NCI-H2107 treated with DMSO at 0.1 percent for 48 hours (cell line): Measurements from ENCODE around the gene KLHL7.

Experiments
- DNase-seq: peaks from one replicate; lab custom pipeline; 2025; ENCODE audit not compliant: unreplicated experiment; lab: John Stamatoyannopoulos, UW

KLHL7 gene, protein sequence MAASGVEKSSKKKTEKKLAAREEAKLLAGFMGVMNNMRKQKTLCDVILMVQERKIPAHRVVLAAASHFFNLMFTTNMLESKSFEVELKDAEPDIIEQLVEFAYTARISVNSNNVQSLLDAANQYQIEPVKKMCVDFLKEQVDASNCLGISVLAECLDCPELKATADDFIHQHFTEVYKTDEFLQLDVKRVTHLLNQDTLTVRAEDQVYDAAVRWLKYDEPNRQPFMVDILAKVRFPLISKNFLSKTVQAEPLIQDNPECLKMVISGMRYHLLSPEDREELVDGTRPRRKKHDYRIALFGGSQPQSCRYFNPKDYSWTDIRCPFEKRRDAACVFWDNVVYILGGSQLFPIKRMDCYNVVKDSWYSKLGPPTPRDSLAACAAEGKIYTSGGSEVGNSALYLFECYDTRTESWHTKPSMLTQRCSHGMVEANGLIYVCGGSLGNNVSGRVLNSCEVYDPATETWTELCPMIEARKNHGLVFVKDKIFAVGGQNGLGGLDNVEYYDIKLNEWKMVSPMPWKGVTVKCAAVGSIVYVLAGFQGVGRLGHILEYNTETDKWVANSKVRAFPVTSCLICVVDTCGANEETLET

DNA sequence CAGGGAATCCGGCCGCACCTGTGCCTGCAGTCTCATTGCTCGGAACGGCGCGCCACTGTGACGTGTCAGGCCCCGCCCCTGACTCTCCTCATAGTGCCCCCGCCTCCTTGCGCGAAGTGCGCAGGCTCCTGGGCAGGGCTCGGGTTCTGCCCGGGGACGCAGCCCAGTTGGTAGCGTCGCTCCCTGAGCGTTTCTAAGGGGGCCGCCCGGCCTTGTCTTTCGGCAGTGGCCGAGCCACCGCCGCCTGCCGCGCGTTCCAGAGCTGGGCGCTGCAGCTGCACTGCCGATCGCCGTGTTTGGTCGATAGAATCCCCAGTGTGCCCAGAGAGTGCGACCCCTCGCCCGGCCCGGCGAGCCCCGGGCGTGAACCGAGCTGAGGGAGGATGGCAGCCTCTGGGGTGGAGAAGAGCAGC lies at the start of gene KLHL7:
Gene KLHL7, plus strand, starts transcription at position 142 of the 413 bp plus-strand sequence. Its CDS starts 242 bp downstream, at position 384.
- peak; percentile 80 for DNase-seq

GRCh38 chr7:23058408-23059096 lies 47.0 kb upstream of the KLHL7 start:
- no peak for DNase-seq

DNA sequence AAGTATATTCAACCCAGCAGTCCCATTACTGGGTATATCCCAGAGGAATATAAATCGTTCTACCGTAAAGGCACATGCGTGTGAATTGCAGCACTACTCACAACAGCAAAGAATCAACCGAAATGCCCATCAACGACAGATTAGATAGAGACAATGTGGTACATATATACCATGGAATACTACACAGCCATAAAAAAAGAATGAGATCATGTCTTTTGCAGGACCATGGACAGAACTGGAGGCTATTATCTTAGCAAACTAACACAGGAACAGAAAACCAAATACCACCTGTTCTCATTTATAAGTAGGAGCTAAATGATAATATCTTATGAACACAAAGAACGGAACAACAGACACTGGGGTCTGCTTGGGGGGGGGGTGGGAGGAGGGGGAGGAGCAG lies 44.3 kb upstream of the KLHL7 start:
- no peak for DNase-seq

DNA sequence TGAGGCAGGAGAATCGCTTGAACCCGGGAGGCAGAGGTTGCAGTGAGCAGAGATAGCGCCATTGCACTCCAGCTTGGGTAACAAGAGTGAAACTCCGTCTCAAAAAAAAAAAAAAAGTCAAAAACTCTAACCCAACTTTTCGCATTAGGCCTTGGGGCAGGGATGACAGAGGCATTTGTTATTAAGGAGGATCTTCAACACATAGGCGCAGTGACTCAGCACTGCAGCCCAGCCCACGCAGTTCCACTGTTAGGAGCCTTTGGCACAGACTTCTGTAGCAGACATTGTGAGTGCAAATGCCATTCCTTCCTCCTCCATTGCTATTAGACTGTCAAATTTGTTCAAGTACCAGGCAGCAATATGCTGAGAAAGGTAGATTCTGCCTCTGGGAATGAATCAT lies 43.1 kb upstream of the KLHL7 start:
- no peak for DNase-seq

DNA sequence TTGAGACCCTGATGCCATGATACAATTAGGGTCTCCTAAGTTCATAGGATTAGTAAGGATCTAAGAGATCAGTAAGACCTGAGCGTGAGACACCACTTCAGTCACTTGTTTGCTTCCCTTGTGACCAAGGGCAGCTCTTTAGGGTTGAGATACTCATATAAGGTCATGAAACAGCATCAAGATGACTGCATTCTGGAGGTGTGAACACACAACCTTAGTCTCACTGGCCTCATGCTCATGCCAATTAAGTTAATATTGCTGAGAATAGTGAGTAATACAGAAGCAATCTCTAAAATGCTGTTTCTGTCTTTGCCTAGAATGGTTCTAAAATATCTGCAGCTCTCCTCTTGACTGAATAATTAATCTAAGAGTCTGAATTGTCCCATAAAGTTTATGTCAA lies 39.6 kb upstream of the KLHL7 start:
- DNase-seq: no peak

- no peak for DNase-seq
Observed at GRCh38 chr7:23067271-23067670, 38.3 kb upstream of the KLHL7 start.

GRCh38 chr7:23072048-23072447 lies 33.5 kb upstream of the KLHL7 start:
- DNase-seq: no peak

GRCh38 chr7:23072922-23073321 lies 32.7 kb upstream of the KLHL7 start:
- no peak for DNase-seq

- DNase-seq: peak; percentile 46
Observed at GRCh38 chr7:23074443-23075261, 30.9 kb upstream of the KLHL7 start.

- DNase-seq: no peak
Observed at GRCh38 chr7:23075571-23075970, 30.0 kb upstream of the KLHL7 start.

DNA sequence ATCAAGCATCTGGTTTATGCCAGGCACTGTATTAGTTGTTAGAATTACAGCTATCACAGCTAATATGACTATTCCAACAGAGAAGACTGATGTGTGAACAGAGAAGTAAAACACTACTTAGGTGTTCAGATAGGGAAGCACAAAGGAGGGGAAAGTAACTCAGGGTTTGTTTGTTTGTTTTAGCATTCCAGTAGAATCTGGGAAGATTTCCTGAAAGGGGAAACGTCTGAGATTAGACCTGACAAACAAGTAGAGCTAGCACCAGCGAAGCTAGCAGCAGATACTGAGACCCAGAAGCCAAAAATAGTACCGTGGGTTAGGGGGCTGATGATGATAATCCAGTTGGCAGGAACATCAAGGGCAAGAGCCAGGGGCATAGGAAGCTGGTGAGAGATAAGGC lies 28.8 kb upstream of the KLHL7 start:
- no peak for DNase-seq

GRCh38 chr7:23093111-23093510 lies 12.5 kb upstream of the KLHL7 start:
- no peak for DNase-seq

DNA sequence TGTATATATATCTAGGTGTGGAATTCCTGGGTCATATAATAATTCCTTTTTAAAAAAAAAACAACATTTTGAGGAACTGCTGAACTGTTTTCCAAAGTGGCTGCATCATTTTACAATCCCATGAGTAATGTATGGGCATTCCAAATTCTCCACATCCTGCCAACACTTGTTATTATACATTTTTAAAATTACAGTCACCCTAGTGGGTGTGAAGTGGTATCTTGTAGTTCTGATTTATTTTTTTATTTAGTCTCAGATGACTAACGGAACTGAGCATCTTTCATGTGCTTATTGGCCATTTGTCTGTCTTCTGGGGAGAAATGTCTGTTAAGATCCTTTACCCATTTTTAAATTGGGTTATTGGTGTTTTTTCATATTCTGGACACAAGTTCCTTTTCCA lies 12.0 kb upstream of the KLHL7 start:
- no peak for DNase-seq

- DNase-seq: no peak
Observed at GRCh38 chr7:23096518-23097290, 8.9 kb upstream of the KLHL7 start.

DNA sequence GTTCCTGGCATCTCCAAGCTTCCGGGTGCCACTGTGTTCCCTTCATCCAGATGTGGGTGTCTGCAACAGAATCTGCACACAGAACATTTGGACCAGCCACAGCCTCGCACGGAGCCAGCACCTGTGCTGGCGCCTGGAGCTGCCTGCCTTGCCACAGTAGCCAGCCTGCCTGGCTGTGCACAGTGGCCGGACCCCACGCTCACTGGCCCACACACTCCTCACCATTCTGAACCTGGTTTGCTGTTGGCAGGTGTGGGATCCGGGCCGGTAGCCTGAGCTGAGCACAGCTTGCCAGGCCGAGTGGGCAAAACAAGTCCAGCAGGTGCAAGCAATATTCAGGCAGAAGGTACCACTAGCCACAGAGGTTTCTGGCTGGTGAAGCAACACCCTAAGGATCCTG lies 7.6 kb upstream of the KLHL7 start:
- no peak for DNase-seq

GRCh38 chr7:23098460-23098859 lies 7.1 kb upstream of the KLHL7 start:
- DNase-seq: no peak

GRCh38 chr7:23100697-23101096 lies 4.9 kb upstream of the KLHL7 start:
- DNase-seq: no peak

DNA sequence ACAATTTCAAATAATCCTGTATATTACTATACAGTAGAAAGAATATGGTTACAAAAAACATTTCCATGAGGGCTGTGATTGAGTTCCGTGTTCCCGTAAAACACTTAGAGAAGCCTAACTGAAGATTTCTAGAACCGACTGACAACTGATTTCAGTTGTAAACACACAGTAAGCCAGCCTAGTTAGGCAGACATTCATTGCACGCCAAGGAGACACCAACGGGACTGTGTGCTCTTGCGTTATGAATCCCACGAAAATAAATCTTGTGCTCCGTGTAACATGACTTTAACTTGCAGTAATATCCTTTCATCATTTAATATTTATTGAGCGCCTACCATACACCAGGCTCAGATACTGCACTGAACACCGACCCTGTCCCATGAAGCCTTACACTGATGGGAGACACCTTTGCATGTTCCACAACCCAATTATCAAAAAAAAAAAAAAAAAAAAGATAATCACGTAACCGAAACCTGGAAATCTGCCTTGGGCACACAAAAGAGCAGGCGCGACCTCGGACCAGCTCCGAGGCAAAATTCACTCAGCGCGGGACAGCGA lies 420 bp upstream of the KLHL7 start:
- DNase-seq: no peak

GRCh38 chr7:23106057-23106822 lies 655 bp downstream of the KLHL7 start:
- no peak for DNase-seq
